Astrocyte (in vitro differentiated cells and primary cell): ENCODE measurements around the gene TMIE. TPM values are rescaled to one million over a fixed set of nuclear protein-coding genes. Genes with fewer than 3 reads are reported as not detected.

Experiments
- DNase-seq: peaks from one replicate; pipeline ENCODE4 v3.0.0-alpha.2; 2010; ENCODE audit warnings: low read depth
- FAIRE-seq: peaks from 2 replicates; lab custom pipeline; 2011; peaks lifted over from hg19 to GRCh38; lab: Jason Lieb, UNC
- H2AFZ ChIP-seq: 2 replicates; pipeline ENCODE4 v1.6.0; 2012; ENCODE audit warnings: low read depth, low read length, inconsistent platforms
- H3K27ac ChIP-seq: 2 replicates; pipeline ENCODE4 v1.5.1; 2011; ENCODE audit warnings: low read depth, low read length, inconsistent platforms
- H3K27me3 ChIP-seq: 2 replicates; pipeline ENCODE4 v1.6.0; 2011; ENCODE audit warnings: low read length, inconsistent platforms; ENCODE audit not compliant: insufficient read depth
- H3K36me3 ChIP-seq: 2 replicates; pipeline ENCODE4 v1.5.1; 2011; ENCODE audit warnings: low read length, inconsistent platforms; ENCODE audit not compliant: insufficient read depth
- H3K4me1 ChIP-seq: 2 replicates; pipeline ENCODE4 v1.5.1; 2011; ENCODE audit warnings: low read length, inconsistent platforms; ENCODE audit not compliant: insufficient read depth
- H3K4me2 ChIP-seq: 2 replicates; pipeline ENCODE4 v1.6.0; 2012; ENCODE audit warnings: low read length, inconsistent platforms
- H3K4me3 ChIP-seq: 2 replicates; pipeline ENCODE4 v1.5.1; 2011; ENCODE audit warnings: low read depth, mild to moderate bottlenecking, low read length, inconsistent platforms; ENCODE audit not compliant: insufficient read depth
- H3K79me2 ChIP-seq: 2 replicates; pipeline ENCODE4 v1.6.0; 2012; ENCODE audit warnings: mild to moderate bottlenecking, low read length, inconsistent platforms; ENCODE audit not compliant: insufficient read depth
- H3K9ac ChIP-seq: 2 replicates; pipeline ENCODE4 v1.6.0; 2012; ENCODE audit warnings: mild to moderate bottlenecking, low read length, inconsistent platforms
- H3K9me3 ChIP-seq: 2 replicates; pipeline ENCODE4 v1.5.1; 2012; ENCODE audit warnings: low read depth, mild to moderate bottlenecking, low read length, inconsistent platforms; ENCODE audit not compliant: insufficient read depth
- H4K20me1 ChIP-seq: 2 replicates; pipeline ENCODE4 v1.6.0; 2012; ENCODE audit warnings: low read length, inconsistent platforms; ENCODE audit not compliant: insufficient read depth
- H3K27ac Mint-ChIP-seq: one replicate; pipeline ENCODE4 v1.8.0; 2021; ENCODE audit warnings: mild to moderate bottlenecking, mixed read lengths; ENCODE audit not compliant: unreplicated experiment
- H3K27me3 Mint-ChIP-seq: one replicate; pipeline ENCODE4 v1.8.0; 2021; ENCODE audit warnings: low read depth, mixed read lengths; ENCODE audit not compliant: unreplicated experiment
- H3K36me3 Mint-ChIP-seq: one replicate; pipeline ENCODE4 v1.8.0; 2021; ENCODE audit warnings: low read depth, mixed read lengths; ENCODE audit not compliant: unreplicated experiment
- H3K4me1 Mint-ChIP-seq: one replicate; pipeline ENCODE4 v1.8.0; 2021; ENCODE audit warnings: low read depth, mixed read lengths; ENCODE audit not compliant: unreplicated experiment
- H3K4me3 Mint-ChIP-seq: one replicate; pipeline ENCODE4 v1.8.0; 2021; ENCODE audit warnings: mild to moderate bottlenecking, moderate library complexity, mixed read lengths; ENCODE audit not compliant: unreplicated experiment
- H3K9me3 Mint-ChIP-seq: one replicate; pipeline ENCODE4 v1.8.0; 2021; ENCODE audit warnings: mild to moderate bottlenecking, mixed read lengths; ENCODE audit not compliant: unreplicated experiment
- CTCF ChIP-seq: IDR thresholded peaks from 2 replicates; pipeline ENCODE4 v1.5.1; 2011; ENCODE audit warnings: low read depth, mild to moderate bottlenecking, inconsistent platforms, low read length, moderate library complexity; ENCODE audit not compliant: insufficient read depth
- EZH2 ChIP-seq: IDR thresholded peaks from 2 replicates; pipeline ENCODE4 v1.6.1; 2012; ENCODE audit warnings: mild to moderate bottlenecking, low read length, inconsistent platforms; ENCODE audit not compliant: insufficient read depth
- total RNA-seq: library from RNA; stranded (reverse); gene quantifications from 2 replicates; pipeline ENCODE4 v1.2.1, GENCODE V29; 2021

The TMIE gene
- total RNA-seq, 1 donor from 2014 or later: 0.34 TPM

DNA sequence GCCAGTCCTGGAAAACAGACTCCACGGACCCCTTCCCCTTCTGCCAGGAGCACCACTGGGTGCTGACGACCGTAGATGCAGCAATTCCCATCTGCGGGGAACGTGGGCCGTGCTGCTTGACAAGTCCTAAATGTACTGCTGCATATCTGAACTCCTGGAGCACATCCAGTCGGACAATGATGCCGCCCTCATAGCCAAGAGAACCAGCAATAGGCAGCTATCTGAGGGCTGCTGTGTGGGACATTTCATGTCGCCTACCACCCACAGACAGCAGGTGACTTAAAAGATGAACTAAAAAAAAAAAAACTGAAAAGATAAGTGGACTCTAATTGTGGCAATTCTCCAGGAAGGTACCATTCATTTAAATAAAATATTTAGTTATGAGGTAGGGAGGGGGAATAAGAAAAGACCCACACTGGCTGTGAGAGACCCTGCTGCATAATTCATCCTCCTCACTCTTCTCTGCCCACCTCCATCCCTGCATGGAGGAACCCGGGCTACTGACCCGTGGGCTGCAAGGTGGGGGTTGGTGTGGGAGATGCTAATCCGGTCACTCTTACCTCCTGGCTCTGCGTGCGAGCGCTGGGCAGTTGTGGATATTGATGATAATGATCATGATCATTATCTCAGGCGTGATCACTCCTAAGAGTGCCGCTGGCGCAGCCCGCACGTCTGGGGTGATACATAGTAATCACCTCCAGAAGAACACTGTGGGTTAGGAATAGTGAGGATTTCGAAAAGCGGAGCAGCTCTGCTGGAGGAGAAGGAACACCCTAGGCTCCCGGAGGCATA lies 36.0 kb upstream of the TMIE start:
- no peak overlapping the region for H3K27ac Mint-ChIP-seq
- Histone ChIP-seq H3K4me1 (peaks cover 10% of the 10 kb centered on the region), H3K79me2 (no peaks in the 10 kb centered on the region), H3K9ac (no peak overlapping the region), H2AFZ (no peak overlapping the region), H3K27ac (no peak overlapping the region), H4K20me1 (no peaks in the 10 kb centered on the region), H3K4me2 (no peak overlapping the region), H3K4me3 (no peak overlapping the region), H3K36me3 (no peaks in the 10 kb centered on the region), H3K27me3 (no peaks in the 10 kb centered on the region), H3K9me3 (no peaks in the 10 kb centered on the region)
- DNase-seq (no peak), FAIRE-seq (no peak)
- TF ChIP-seq EZH2: no peak
- no peak for TF ChIP-seq CTCF
- H3K4me3 Mint-ChIP-seq: no peak overlapping the region
- peaks cover 49% of the 10 kb centered on the region for H3K27me3 Mint-ChIP-seq
- peaks cover 18% of the 10 kb centered on the region for H3K4me1 Mint-ChIP-seq
- no peaks in the 10 kb centered on the region for H3K36me3 Mint-ChIP-seq
- H3K9me3 Mint-ChIP-seq: peaks cover 3% of the 10 kb centered on the region

- no peak overlapping the region for H2AFZ ChIP-seq
- no peak for DNase-seq
- no peaks in the 10 kb centered on the region for H4K20me1 ChIP-seq
- H3K27me3 ChIP-seq: no peaks in the 10 kb centered on the region
- no peaks in the 10 kb centered on the region for H3K79me2 ChIP-seq
- H3K4me1 ChIP-seq: peaks cover 10% of the 10 kb centered on the region
- H3K4me1 Mint-ChIP-seq: peaks cover 18% of the 10 kb centered on the region
- no peaks in the 10 kb centered on the region for H3K36me3 Mint-ChIP-seq
- peaks cover 46% of the 10 kb centered on the region for H3K27me3 Mint-ChIP-seq
- H3K4me3 Mint-ChIP-seq: no peak overlapping the region
- TF ChIP-seq CTCF (no peak), EZH2 (no peak)
- no peaks in the 10 kb centered on the region for H3K36me3 ChIP-seq
- no peak for FAIRE-seq
- H3K27ac ChIP-seq: no peak overlapping the region
- no peaks in the 10 kb centered on the region for H3K9me3 ChIP-seq
- peaks cover 3% of the 10 kb centered on the region for H3K9me3 Mint-ChIP-seq
- H3K4me2 ChIP-seq: no peak overlapping the region
- no peak overlapping the region for H3K27ac Mint-ChIP-seq
- no peak overlapping the region for H3K9ac ChIP-seq
- H3K4me3 ChIP-seq: no peak overlapping the region
These were observed 35.3 kb upstream of the TMIE start for GRCh38 chr3:46665763-46666452.

- Histone ChIP-seq H3K27me3 (no peaks in the 10 kb centered on the region), H3K79me2 (no peaks in the 10 kb centered on the region), H3K4me2 (no peak overlapping the region), H3K4me3 (no peak overlapping the region), H3K36me3 (no peaks in the 10 kb centered on the region), H3K9me3 (no peaks in the 10 kb centered on the region), H4K20me1 (no peaks in the 10 kb centered on the region), H3K27ac (no peak overlapping the region), H3K4me1 (peaks cover 10% of the 10 kb centered on the region), H3K9ac (no peak overlapping the region), H2AFZ (no peak overlapping the region)
- peaks cover 45% of the 10 kb centered on the region for H3K27me3 Mint-ChIP-seq
- TF ChIP-seq CTCF: no peak
- TF ChIP-seq EZH2: no peak
- FAIRE-seq (no peak), DNase-seq (no peak)
- no peak overlapping the region for H3K4me3 Mint-ChIP-seq
- peaks cover 3% of the 10 kb centered on the region for H3K9me3 Mint-ChIP-seq
- H3K4me1 Mint-ChIP-seq: peaks cover 18% of the 10 kb centered on the region
- H3K36me3 Mint-ChIP-seq: peaks cover 2% of the 10 kb centered on the region
- H3K27ac Mint-ChIP-seq: no peak overlapping the region
These were observed 34.7 kb upstream of the TMIE start for GRCh38 chr3:46666453-46666845.
